Pancreas (tissue), 10 donors: Measurements from ENCODE around the gene LRRC46. TPM values are rescaled to one million over a fixed set of nuclear protein-coding genes. Genes with fewer than 3 reads are reported as not detected.

ENCODE experiments used
- ATAC-seq, 4 donors: fragments of 200-7000 bp; cut with Tn5 transposase; one replicate each; pipeline versions ENCODE4 v1.8.0 to v1.9.1; 2020; ENCODE audit warnings: mild to moderate bottlenecking in 4 of 4, moderate library complexity in 4 of 4
- DNase-seq, 6 donors: peaks; one replicate each; pipeline ENCODE4 v3.0.0-alpha.2; 2020
- FAIRE-seq: peaks from 2 replicates; lab custom pipeline; 2012; peaks lifted over from hg19 to GRCh38; lab: Jason Lieb, UNC
- H3K27ac ChIP-seq, 4 donors: fragments of 200-600 bp; sonication (generic); 1 replicate in 3 of 4; 2 replicates in 1 of 4; pipeline versions ENCODE4 v1.5.0 to v1.8.0; 2020
- H3K27me3 ChIP-seq, 4 donors: fragments of 200-600 bp; one replicate each; pipeline ENCODE4 v1.8.0; 2021
- H3K36me3 ChIP-seq, 3 donors: fragments of 200-600 bp; sonication (generic) in 1 of 3; one replicate each; pipeline versions ENCODE4 v1.5.0 to v1.8.0; 2020 to 2021
- H3K4me1 ChIP-seq, 3 donors: fragments of 200-600 bp; one replicate each; pipeline ENCODE4 v1.8.0; 2021
- H3K4me3 ChIP-seq, 4 donors: fragments of 200-600 bp; sonication (generic) in 2 of 4; one replicate each; pipeline versions ENCODE4 v1.5.0 to v1.8.0; 2020 to 2021
- H3K9me3 ChIP-seq, 4 donors: fragments of 200-600 bp; one replicate each; pipeline ENCODE4 v1.8.0; 2021
- CTCF ChIP-seq, 4 donors: fragments of 200-600 bp; sonication (generic) in 3 of 4; IDR thresholded peaks; one replicate each; pipeline versions ENCODE4 v1.5.0 to v1.8.0; 2021; ENCODE audit warnings: antibody characterized with exemption in 4 of 4
- WGBS, 2 donors: extraction: QIAGEN DNeasy Blood & Tissue Kit; methylation state at CpG; one replicate each; pipeline ENCODE4 v1.1.7; 2013; 5-methylcytosine and 5-hydroxymethylcytosine counted together
- intact Hi-C, 3 donors: fragments of 100-400 bp; cut with DNase I; formaldehyde crosslinking; loops; one replicate each; pipeline versions ENCODE4 v1.11.1 to v1.14.2; 2022
- polyA plus RNA-seq, 2 donors: library from polyadenylated mRNA; stranded (reverse); fragments of 200-250 nt; gene quantifications; one replicate each; pipeline ENCODE4 v1.2.3, GENCODE V29; 2013
- total RNA-seq, 6 donors: library from RNA; stranded (reverse); fragmentation: NEBNext Ultra II Directional in 4 of 6; extraction: Animal tissue kit (Norgen Biotek cat#: 25700) in 4 of 6; gene quantifications; one replicate each; pipeline versions ENCODE4 v1.2.1 to v1.2.4, GENCODE V29; 2021 to 2023
- donor health status: healthy with polysubstance abuse.
- donor health status: DM: no; HTN: no; CAD: no; lungs with moderate emphysema.
- donor health status: DM: no; HTN: no; CAD: no.
- donor health status: control.
- donor health status: control.
- donor health status: Bipolar disorder and iron deficiency.
- donor health status: DM: yes; HTN: yes; CAD: no.
- donor health status: DM: no; HTN: no; CAD: no.
- donor health status: DM: no; HTN: no; CAD: no.
- donor health status: DM: yes; HTN: yes; CAD: no.

The LRRC46 gene
- total and polyA plus RNA-seq, 8 donors = 0.14 to 1.8 (median 0.47) TPM

GRCh38 chr17:47847341-47848197, 16.1 kb downstream of the LRRC46 start:
- Histone ChIP-seq H3K9me3 (no peaks in the 10 kb centered on the region), H3K27ac (no peak overlapping the region), H3K27me3 (peaks cover 0 to 14% (median 2%) of the 10 kb centered on the region in 4 donors), H3K4me3 (no peak overlapping the region), H3K36me3 (no peaks in the 10 kb centered on the region), H3K4me1 (peaks cover 0 to 9% (median 8%) of the 10 kb centered on the region in 3 donors)
- FAIRE-seq (no peak), DNase-seq (peak in 1 of 6 donors; percentile 71), ATAC-seq (no peak)
- 15 to 35% methylated on average over 55 to 71 of the region's 71 CpGs for WGBS, 2 donors
- no peak for TF ChIP-seq CTCF (IDR thresholded peaks at IDR 0.05)
- intact Hi-C loops = loop anchor here in 1 of 3 donors (10.0 kb wide), 1 partner anchor 167 kb away; no protein-coding TSS in a partner anchor

DNA sequence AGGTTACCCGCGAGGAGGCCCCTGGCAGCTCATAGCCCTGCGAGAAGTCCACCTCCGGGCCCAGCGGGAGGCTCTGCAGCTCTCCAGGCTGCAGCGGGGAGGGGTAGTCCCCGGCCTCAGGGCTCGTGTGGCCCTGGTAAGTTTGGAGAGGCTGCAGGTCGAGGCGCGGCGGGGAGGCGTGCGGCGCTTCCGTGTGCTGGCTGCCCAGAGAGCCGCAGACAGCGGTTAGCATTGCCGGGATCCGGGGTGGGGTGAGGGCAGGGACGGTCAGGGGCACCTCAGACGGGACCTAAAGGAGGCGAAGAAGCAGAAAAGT, 16.7 kb downstream of the LRRC46 start:
- Histone ChIP-seq H3K4me1 (peaks cover 0 to 6% (median 4%) of the 10 kb centered on the region in 3 donors), H3K4me3 (no peak overlapping the region), H3K36me3 (no peaks in the 10 kb centered on the region), H3K27ac (no peak overlapping the region), H3K27me3 (peaks cover 3 to 20% (median 5%) of the 10 kb centered on the region in 4 donors), H3K9me3 (no peaks in the 10 kb centered on the region)
- FAIRE-seq (no peak), ATAC-seq (no peak), DNase-seq (no peak)
- TF ChIP-seq CTCF (IDR thresholded peaks at IDR 0.05) = no peak
- 54 to 56% methylated on average over 23 of the region's 23 CpGs for WGBS, 2 donors
- intact Hi-C loops = loop anchor here in 1 of 3 donors (10.0 kb wide), 1 partner anchor 167 kb away; no protein-coding TSS in a partner anchor

- no peak for TF ChIP-seq CTCF (IDR thresholded peaks at IDR 0.05)
- peaks cover 3 to 33% (median 6%) of the 10 kb centered on the region in 4 donors for H3K27me3 ChIP-seq
- 30 to 47% methylated on average over 9 of the region's 9 CpGs for WGBS, 2 donors
- no peaks in the 10 kb centered on the region for H3K36me3 ChIP-seq
- DNase-seq (no peak), FAIRE-seq (no peak), ATAC-seq (peak; percentile 19 to 38 (median 29))
- peaks cover 0 to 6% (median 0%) of the 10 kb centered on the region in 3 donors for H3K4me1 ChIP-seq
- no peak overlapping the region for H3K27ac ChIP-seq
- H3K9me3 ChIP-seq = no peaks in the 10 kb centered on the region
- peak overlapping the region in 3 of 4 donors; percentile 5 to 46 (median 36) for H3K4me3 ChIP-seq
- intact Hi-C loops = no loop called here
Observed at GRCh38 chr17:47850373-47850691, 18.9 kb downstream of the LRRC46 start.

- peak within 1 kb of the TSS in 1 of 4 donors; percentile 35 for H3K27ac ChIP-seq
- H3K27me3 ChIP-seq = peaks cover 3 to 33% (median 6%) of the 10 kb centered on the region in 4 donors
- WGBS, 2 donors = 2% methylated on average over 59 to 71 of the region's 71 CpGs
- peak within 1 kb of the TSS in 3 of 4 donors; percentile 5 to 46 (median 36) for H3K4me3 ChIP-seq
- ATAC-seq (peak; percentile 97 to 98 (median 98)), DNase-seq (peak; percentile 87 to 96 (median 92)), FAIRE-seq (no peak)
- H3K4me1 ChIP-seq = peaks cover 0 to 6% (median 0%) of the 10 kb centered on the region in 3 donors
- no peaks in the 10 kb centered on the region for H3K9me3 ChIP-seq
- intact Hi-C loops = no loop called here
- no peak for TF ChIP-seq CTCF (IDR thresholded peaks at IDR 0.05)
- no peaks in the 10 kb centered on the region for H3K36me3 ChIP-seq
Observed at GRCh38 chr17:47850692-47851573, 19.5 kb downstream of the LRRC46 start, which contains the start of gene SP6. TSS of gene SP6 (minus strand) at chr17:47851163. CDS start at chr17:47848429, 2,734 bp downstream.
